Measurements from ENCODE around the gene PDCD6IP.

DNA sequence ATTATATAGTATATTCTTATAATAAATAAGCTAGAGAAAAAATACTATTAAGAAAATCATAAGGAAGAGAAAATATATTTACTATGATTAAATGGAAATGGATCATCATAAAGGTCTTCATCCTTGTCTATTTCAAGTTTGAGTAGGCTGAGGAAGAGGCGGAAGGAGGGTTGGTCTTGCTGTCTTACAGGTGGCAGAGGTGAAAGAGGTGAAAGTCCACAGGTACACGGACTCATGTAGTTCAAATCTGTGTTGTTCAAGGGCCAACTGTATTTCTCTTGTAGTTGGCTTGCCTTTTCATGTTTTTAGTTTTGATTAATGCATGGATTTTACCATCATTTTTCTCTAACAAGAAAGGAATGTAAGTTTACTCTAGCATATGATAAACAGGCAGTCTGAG, 41.7 kb downstream of the PDCD6IP start:
- TF ChIP-seq POLR2A (IDR thresholded peaks at IDR 0.05): no peak
- TF ChIP-seq, protein P1, sequence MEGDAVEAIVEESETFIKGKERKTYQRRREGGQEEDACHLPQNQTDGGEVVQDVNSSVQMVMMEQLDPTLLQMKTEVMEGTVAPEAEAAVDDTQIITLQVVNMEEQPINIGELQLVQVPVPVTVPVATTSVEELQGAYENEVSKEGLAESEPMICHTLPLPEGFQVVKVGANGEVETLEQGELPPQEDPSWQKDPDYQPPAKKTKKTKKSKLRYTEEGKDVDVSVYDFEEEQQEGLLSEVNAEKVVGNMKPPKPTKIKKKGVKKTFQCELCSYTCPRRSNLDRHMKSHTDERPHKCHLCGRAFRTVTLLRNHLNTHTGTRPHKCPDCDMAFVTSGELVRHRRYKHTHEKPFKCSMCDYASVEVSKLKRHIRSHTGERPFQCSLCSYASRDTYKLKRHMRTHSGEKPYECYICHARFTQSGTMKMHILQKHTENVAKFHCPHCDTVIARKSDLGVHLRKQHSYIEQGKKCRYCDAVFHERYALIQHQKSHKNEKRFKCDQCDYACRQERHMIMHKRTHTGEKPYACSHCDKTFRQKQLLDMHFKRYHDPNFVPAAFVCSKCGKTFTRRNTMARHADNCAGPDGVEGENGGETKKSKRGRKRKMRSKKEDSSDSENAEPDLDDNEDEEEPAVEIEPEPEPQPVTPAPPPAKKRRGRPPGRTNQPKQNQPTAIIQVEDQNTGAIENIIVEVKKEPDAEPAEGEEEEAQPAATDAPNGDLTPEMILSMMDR (IDR thresholded peaks at IDR 0.05): no peak
